ENCODE results near the gene SDS.

SDS gene, protein sequence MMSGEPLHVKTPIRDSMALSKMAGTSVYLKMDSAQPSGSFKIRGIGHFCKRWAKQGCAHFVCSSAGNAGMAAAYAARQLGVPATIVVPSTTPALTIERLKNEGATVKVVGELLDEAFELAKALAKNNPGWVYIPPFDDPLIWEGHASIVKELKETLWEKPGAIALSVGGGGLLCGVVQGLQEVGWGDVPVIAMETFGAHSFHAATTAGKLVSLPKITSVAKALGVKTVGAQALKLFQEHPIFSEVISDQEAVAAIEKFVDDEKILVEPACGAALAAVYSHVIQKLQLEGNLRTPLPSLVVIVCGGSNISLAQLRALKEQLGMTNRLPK

DNA sequence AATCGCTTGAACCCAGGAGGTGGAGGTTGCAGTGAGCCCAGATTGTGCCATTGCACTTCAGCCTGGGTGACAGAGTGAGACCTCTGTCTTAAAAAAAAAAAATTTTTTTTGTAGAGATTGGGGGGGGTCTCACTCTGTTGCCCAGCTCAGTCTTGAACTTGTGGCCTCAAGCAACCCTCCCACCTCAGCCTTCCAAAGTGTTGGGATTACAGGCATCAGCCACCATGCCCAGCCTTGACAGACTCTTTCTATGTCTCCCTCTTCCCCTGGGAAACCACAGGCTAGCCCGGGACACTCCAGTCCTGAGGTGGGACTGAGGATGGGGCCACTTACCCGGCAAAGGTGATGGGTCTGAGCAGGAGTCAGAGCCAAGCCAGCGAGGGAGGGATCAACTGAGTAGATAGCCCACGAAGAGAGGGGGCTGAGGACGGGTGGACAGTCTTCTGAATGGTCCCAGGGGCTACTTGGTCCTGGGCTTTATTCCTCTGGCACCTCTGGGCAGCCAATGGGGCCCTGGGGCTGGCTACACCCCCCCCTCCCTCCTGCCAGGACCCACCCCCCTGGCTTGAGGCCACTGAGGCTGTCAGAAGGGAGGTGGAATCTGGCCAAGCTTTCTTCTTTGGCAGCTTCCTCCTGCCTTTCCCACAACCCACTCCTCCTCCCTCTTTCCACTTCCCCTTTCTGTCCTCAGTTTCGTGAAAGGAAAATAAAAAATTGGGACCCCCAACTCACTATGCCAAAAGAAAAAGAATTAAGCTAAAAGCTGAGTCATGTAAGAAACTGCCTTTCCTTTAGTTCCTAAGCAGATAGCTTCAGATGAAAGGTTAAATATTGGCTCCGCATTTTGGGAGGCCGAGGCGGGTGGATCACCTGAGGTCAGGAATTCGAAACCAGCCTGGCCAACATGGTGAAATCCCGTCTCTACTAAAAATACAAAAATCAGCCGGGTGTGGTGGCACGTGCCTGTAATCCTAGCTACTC is at the start of gene SDS:
TSS of gene SDS (minus strand) at position 453 of the 981 bp plus-strand sequence. CDS start 4,179 bp downstream, outside the sequence.
- TF ChIP-seq, protein P1, sequence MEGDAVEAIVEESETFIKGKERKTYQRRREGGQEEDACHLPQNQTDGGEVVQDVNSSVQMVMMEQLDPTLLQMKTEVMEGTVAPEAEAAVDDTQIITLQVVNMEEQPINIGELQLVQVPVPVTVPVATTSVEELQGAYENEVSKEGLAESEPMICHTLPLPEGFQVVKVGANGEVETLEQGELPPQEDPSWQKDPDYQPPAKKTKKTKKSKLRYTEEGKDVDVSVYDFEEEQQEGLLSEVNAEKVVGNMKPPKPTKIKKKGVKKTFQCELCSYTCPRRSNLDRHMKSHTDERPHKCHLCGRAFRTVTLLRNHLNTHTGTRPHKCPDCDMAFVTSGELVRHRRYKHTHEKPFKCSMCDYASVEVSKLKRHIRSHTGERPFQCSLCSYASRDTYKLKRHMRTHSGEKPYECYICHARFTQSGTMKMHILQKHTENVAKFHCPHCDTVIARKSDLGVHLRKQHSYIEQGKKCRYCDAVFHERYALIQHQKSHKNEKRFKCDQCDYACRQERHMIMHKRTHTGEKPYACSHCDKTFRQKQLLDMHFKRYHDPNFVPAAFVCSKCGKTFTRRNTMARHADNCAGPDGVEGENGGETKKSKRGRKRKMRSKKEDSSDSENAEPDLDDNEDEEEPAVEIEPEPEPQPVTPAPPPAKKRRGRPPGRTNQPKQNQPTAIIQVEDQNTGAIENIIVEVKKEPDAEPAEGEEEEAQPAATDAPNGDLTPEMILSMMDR (IDR thresholded peaks at IDR 0.05; ENCODE audit: low read depth, low read length, missing control alignments) = no peak
- no peak for DNase-seq (ENCODE audit: extremely low read depth, low read depth)
- no peak within 1 kb of the TSS for H3K4me3 ChIP-seq (replicated peaks; ENCODE audit: low read depth, low read length)

DNA sequence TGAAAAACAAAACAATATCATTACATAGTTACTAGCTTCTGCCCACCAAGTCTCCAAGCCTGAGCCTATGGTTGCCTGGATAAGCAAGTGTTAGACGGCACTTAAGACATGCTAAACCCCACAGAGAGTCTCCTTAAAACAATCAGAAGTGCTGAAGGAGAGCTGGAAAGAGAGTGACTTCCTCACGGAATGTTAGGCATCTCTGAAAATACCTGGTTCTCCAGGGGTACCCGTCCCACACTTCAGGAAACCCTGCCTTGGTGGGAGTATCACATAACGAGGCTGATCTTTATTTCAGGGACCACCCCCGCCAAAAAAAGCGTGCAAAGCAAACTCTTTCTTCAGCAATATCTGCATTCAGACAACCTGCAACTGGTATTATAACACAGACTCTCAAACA is 49.6 kb upstream of the SDS start:
- H3K4me3 ChIP-seq (replicated peaks; ENCODE audit: low read depth, low read length) = no peak overlapping the region
- no peak for DNase-seq (ENCODE audit: extremely low read depth, low read depth)
- TF ChIP-seq, protein P1 (IDR thresholded peaks at IDR 0.05; ENCODE audit: low read depth, low read length, missing control alignments) = no peak

DNA sequence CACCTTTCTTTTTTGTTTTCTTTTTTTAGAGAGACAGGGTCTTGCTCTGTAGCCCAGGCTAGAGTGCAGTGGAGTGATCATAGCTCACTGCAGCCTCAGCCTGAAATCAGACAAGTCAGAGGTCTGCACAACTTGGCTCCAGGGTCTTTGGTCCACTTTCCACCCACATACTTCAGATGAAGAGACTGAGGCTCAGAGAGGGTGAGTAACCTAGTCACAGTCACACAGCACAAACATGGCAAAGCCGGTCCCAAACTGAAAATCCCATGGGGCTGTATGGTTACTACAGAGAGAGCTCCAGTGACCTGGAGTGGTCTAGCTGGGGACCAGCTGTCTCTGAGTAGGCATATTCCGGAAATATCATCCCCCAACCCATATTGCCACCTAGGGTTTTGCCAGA is 48.8 kb upstream of the SDS start:
- TF ChIP-seq, protein P1 (IDR thresholded peaks at IDR 0.05; ENCODE audit: low read depth, low read length, missing control alignments) = no peak
- no peak overlapping the region for H3K4me3 ChIP-seq (replicated peaks; ENCODE audit: low read depth, low read length)
- no peak for DNase-seq (ENCODE audit: extremely low read depth, low read depth)

DNA sequence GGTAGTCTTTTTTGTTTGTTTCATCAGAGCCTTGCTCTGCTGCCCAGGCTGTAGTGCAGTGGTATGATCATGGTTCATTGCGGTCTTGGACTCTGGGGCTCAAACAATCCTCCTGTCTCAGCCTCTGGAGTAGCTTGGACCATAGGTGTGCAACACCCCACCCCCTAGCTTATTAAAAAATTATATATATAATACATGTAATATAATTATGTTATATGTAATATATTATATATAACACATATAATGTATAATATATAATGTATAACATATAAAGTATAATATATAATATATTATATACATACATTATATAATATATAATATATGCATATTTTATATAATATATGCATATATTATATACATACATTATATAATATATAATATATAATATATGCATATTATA is 46.2 kb upstream of the SDS start:
- H3K4me3 ChIP-seq (replicated peaks; ENCODE audit: low read depth, low read length) = no peak overlapping the region
- DNase-seq (ENCODE audit: extremely low read depth, low read depth) = no peak
- TF ChIP-seq, protein P1 (IDR thresholded peaks at IDR 0.05; ENCODE audit: low read depth, low read length, missing control alignments) = no peak

DNA sequence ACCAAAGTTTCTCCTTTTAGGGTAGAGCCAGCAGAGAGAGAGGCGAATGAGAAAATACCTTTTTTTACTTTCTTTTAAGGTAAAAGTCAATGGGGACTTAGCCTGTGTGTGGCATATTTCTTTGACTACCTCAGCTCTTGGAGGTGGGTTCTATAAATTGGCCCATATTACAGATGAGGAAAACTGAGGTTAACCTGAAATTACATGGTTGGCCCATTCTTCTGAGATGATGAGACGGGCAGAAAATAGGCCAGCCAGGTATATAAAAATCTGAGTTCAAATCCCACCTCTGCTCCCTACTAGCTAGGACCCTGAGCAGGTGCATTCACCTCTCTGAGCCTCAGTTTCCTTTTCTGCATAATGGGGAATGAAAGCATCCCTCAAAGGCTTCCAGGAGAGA is 45.6 kb upstream of the SDS start:
- TF ChIP-seq, protein P1 (IDR thresholded peaks at IDR 0.05; ENCODE audit: low read depth, low read length, missing control alignments) = no peak
- DNase-seq (ENCODE audit: extremely low read depth, low read depth) = no peak
- no peak overlapping the region for H3K4me3 ChIP-seq (replicated peaks; ENCODE audit: low read depth, low read length)

DNA sequence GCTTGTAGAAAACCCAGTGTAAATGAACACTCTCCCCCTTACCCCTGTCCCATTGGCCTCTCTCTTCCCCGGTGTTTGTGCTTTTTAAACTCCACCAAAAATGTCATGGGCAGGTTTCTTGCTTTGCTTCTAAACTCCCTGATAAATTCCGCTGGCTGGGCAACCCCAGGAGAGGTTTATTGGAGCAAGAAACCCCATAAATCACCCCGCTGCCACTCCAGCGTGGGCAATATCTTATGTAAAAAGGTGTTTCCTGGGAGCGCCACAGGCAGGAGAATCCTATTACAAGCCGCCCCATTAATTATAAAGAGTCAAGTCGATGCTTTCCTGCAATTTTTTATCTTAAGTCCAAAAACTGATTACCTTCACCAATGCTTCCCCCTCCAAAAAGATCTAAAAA is 45.2 kb upstream of the SDS start:
- DNase-seq (ENCODE audit: extremely low read depth, low read depth) = no peak
- TF ChIP-seq, protein P1 (IDR thresholded peaks at IDR 0.05; ENCODE audit: low read depth, low read length, missing control alignments) = no peak
- H3K4me3 ChIP-seq (replicated peaks; ENCODE audit: low read depth, low read length) = no peak overlapping the region

Data from HFF-Myc (cell line).